HepG2 (cell line): Measurements from ENCODE around the gene MN1. TPM values are rescaled to one million over a fixed set of nuclear protein-coding genes. Genes with fewer than 3 reads are reported as not detected.

Experiments used
- ATAC-seq: fragments of 200-7000 bp; cut with Tn5 transposase; 3 replicates; pipeline ENCODE4 v1.9.1; 2020; ENCODE audit warnings: mild to moderate bottlenecking, moderate library complexity
- Bru-seq: library from RNA; stranded (reverse); fragments of 400-500 nt; gene quantifications from one replicate; lab custom pipeline; 2021; lab: Mats Ljungman, UMichigan
- BruChase-seq, 2 experiments: library from RNA; stranded (reverse); fragments of 400-500 nt; gene quantifications; one replicate each; lab custom pipeline; 2021; lab: Mats Ljungman, UMichigan
- BruUV-seq: library from RNA; stranded (reverse); fragments of 400-500 nt; replicated peaks from 2 replicates; lab custom pipeline; 2021; lab: Mats Ljungman, UMichigan
- CTCF ChIA-PET: fragments of 300-600 bp; formaldehyde crosslinking; extraction: SDS; loops from one replicate; lab custom pipeline; 2021; ENCODE audit warnings: low total read pairs, inconsistent platforms, low intra/inter-chr PET ratio; lab: Yijun Ruan, JAX
- POLR2A ChIA-PET: fragments of 350-600 bp; sonication (Branson Sonifier 250); formaldehyde crosslinking; loops from one replicate; lab custom pipeline; 2020; ENCODE audit warnings: antibody characterized with exemption, inconsistent platforms; lab: Yijun Ruan, JAX
- DNase-seq: peaks from one replicate; pipeline ENCODE4 v3.0.0-alpha.2; 2015; ENCODE audit warnings: low spot score
- FAIRE-seq: peaks from 3 replicates; lab custom pipeline; 2011; peaks lifted over from hg19 to GRCh38; lab: Jason Lieb, UNC
- H2AFZ ChIP-seq: one replicate; pipeline ENCODE4 v1.6.1; 2011; ENCODE audit warnings: low read length, inconsistent platforms
- H3K27ac ChIP-seq: fragments of 300-600 bp; 3 replicates; pipeline ENCODE4 v1.8.0; 2011; ENCODE audit warnings: mixed run types, mild to moderate bottlenecking, mixed read lengths, low read length, inconsistent platforms; ENCODE audit not compliant: insufficient read depth; ENCODE audit errors: extremely low read length
- H3K27me3 ChIP-seq, 2 experiments: fragments of 200-600 bp in 1 of 2; 2 replicates in 1 of 2; 3 replicates in 1 of 2; pipeline versions ENCODE4 v1.6.0 to v1.8.0; 2011; ENCODE audit warnings: low read length in 2 of 2, mild to moderate bottlenecking in 2 of 2, moderate library complexity in 2 of 2, inconsistent platforms in 1 of 2; ENCODE audit not compliant: insufficient read depth in 2 of 2, control insufficient read depth in 1 of 2
- H3K36me3 ChIP-seq, 2 experiments: fragments of 200-600 bp in 1 of 2; replicated peaks in 1 of 2; 2 replicates in 1 of 2; 3 replicates in 1 of 2; pipeline versions ENCODE4 v1.5.1 to v1.8.0; 2011; ENCODE audit warnings: low read length in 2 of 2, inconsistent platforms in 1 of 2; ENCODE audit not compliant: insufficient read depth in 2 of 2, control insufficient read depth in 1 of 2
- H3K4me1 ChIP-seq: 2 replicates; pipeline ENCODE4 v1.5.1; 2012; ENCODE audit warnings: low read length, inconsistent platforms; ENCODE audit not compliant: insufficient read depth
- H3K4me2 ChIP-seq: 2 replicates; pipeline ENCODE4 v1.6.0; 2011; ENCODE audit warnings: low read depth, low read length, inconsistent platforms
- H3K4me3 ChIP-seq, 3 experiments: fragments of 200-600 bp in 1 of 3; sonication (generic), shearing (Covaris generic) in 1 of 3; replicated peaks in 1 of 3; 2 replicates each; pipeline ENCODE4 v1.5.1; 2011 to 2016; ENCODE audit warnings: low read length in 3 of 3, inconsistent platforms in 2 of 3, low read depth in 2 of 3, mild to moderate bottlenecking in 2 of 3, control low read depth in 1 of 3, mixed read lengths in 1 of 3; ENCODE audit not compliant: insufficient read depth in 1 of 3
- H3K79me2 ChIP-seq: one replicate; pipeline ENCODE4 v1.6.1; 2011; ENCODE audit warnings: low read length, inconsistent platforms; ENCODE audit not compliant: insufficient read depth
- H3K9ac ChIP-seq: 2 replicates; pipeline ENCODE4 v1.6.0; 2011; ENCODE audit warnings: mild to moderate bottlenecking, low read depth, low read length, inconsistent platforms; ENCODE audit not compliant: insufficient read depth
- H3K9me3 ChIP-seq: 2 replicates; pipeline ENCODE4 v1.5.1; 2012; ENCODE audit warnings: mild to moderate bottlenecking, low read length
- H4K20me1 ChIP-seq: 2 replicates; pipeline ENCODE4 v1.6.0; 2011; ENCODE audit warnings: inconsistent platforms, mild to moderate bottlenecking, low read length, moderate library complexity; ENCODE audit not compliant: insufficient read depth
- CAMTA2 ChIP-seq: sonication (generic); formaldehyde crosslinking; IDR thresholded peaks from 2 replicates; pipeline ENCODE4 v1.4.0; 2020; ENCODE audit warnings: mild to moderate bottlenecking, missing genetic modification reagents, borderline replicate concordance
- EED ChIP-seq: sonication (generic); formaldehyde crosslinking; IDR thresholded peaks from 2 replicates; pipeline ENCODE4 v1.5.0; 2020; ENCODE audit warnings: mild to moderate bottlenecking, missing genetic modification reagents
- HMG20A ChIP-seq: IDR thresholded peaks from 2 replicates; pipeline ENCODE4 v1.6.1; 2016; ENCODE audit warnings: borderline replicate concordance
- HMG20B ChIP-seq: conservative IDR thresholded peaks from 2 replicates; pipeline ENCODE4 v1.6.1; 2016; ENCODE audit warnings: missing genetic modification reagents, missing compliant biosample characterization
- HNRNPLL ChIP-seq: fragments of 200-400 bp; formaldehyde crosslinking; IDR thresholded peaks from 2 replicates; pipeline ENCODE4 v1.6.1; 2017; ENCODE audit warnings: mild to moderate bottlenecking, low read depth, low read length; ENCODE audit not compliant: poor library complexity, severe bottlenecking
- KDM1A ChIP-seq: IDR thresholded peaks from 2 replicates; pipeline ENCODE4 v1.6.1; 2016; ENCODE audit warnings: missing compliant biosample characterization
- MBNL3 ChIP-seq: fragments of 250-450 bp; sonication (Bioruptor Pico); conservative IDR thresholded peaks from 2 replicates; pipeline ENCODE4 v1.8.0; 2022; ENCODE audit warnings: mild to moderate bottlenecking, inconsistent platforms
- NCOA5 ChIP-seq: sonication (generic); formaldehyde crosslinking; IDR thresholded peaks from 2 replicates; pipeline ENCODE4 v1.4.0; 2020; ENCODE audit warnings: missing genetic modification reagents
- NFYB ChIP-seq: sonication (generic); formaldehyde crosslinking; IDR thresholded peaks from 2 replicates; pipeline ENCODE4 v1.4.0; 2020; ENCODE audit warnings: missing genetic modification reagents
- RXRA ChIP-seq: sonication (generic); formaldehyde crosslinking; IDR thresholded peaks from 2 replicates; pipeline ENCODE4 v1.5.1; 2020; ENCODE audit warnings: missing genetic modification reagents
- SUZ12 ChIP-seq: fragments of 150-350 bp; IDR thresholded peaks from 2 replicates; pipeline ENCODE4 v1.6.1; 2014; ENCODE audit warnings: low read depth, low read length
- WIZ ChIP-seq: sonication (generic); formaldehyde crosslinking; IDR thresholded peaks from 2 replicates; pipeline ENCODE4 v1.5.1; 2020; ENCODE audit warnings: mild to moderate bottlenecking, missing genetic modification reagents
- ZNF782 ChIP-seq: sonication (generic); formaldehyde crosslinking; IDR thresholded peaks from 2 replicates; pipeline ENCODE4 v1.4.0; 2020; ENCODE audit warnings: missing genetic modification reagents, mild to moderate bottlenecking, borderline replicate concordance
- ZNF790 ChIP-seq: sonication (generic); formaldehyde crosslinking; IDR thresholded peaks from 2 replicates; pipeline ENCODE4 v1.8.0; 2022; ENCODE audit warnings: missing genetic modification reagents, mild to moderate bottlenecking, borderline replicate concordance
- ZSCAN12 ChIP-seq: sonication (generic); formaldehyde crosslinking; IDR thresholded peaks from 2 replicates; pipeline ENCODE4 v1.9.0; 2021; ENCODE audit warnings: mild to moderate bottlenecking, missing genetic modification reagents
- WGBS: methylation state at CpG from one replicate; pipeline ENCODE4 v1.1.6; 2017; ENCODE audit warnings: low lambda C conversion rate; 5-methylcytosine and 5-hydroxymethylcytosine counted together
- in situ Hi-C: cut with HindIII; loops from 2 replicates; pipeline ENCODE4 v1.10.0; 2017; ENCODE audit warnings: low pct_unique_long_range_greater_than_20kb; ENCODE audit not compliant: extremely low pct_ligation_motif_present
- intact Hi-C: fragments of 100-400 bp; cut with micrococcal nuclease; formaldehyde crosslinking; loops from one replicate; pipeline ENCODE4 v1.10.0; 2022; ENCODE audit not compliant: unreplicated experiment
- long read RNA-seq, 2 experiments: library from RNA in 1 of 2; library from polyadenylated mRNA in 1 of 2; stranded (forward) in 1 of 2; unstranded in 1 of 2; transcript quantifications; one replicate each; pipeline ENCODE4 v2.0.0, GENCODE V29; 2019 to 2022
- polyA minus RNA-seq, 3 experiments: library from RNA; depleted of rRNA, polyadenylated mRNA; stranded (reverse); fragments of >200 nt; gene quantifications; 2 replicates each; pipeline ENCODE4 v1.2.3, GENCODE V29; 2011; ENCODE audit warnings: low replicate concordance in 1 of 3
- polyA plus RNA-seq, 8 experiments: library from polyadenylated mRNA; depleted of rRNA in 3 of 8; stranded (reverse) in 7 of 8; unstranded in 1 of 8; fragments of >200 nt; fragmentation: Illumina TruSeq in 4 of 8; extraction: Trizol in 4 of 8; gene quantifications; 2 replicates each; pipeline versions ENCODE4 v1.2.1 to v1.2.3, GENCODE V29; 2011 to 2016; ENCODE audit warnings: low read depth in 4 of 8, missing spikeins in 1 of 8, mixed read lengths in 1 of 8; ENCODE audit not compliant: insufficient read depth in 1 of 8
- total RNA-seq, 5 experiments: library from RNA; depleted of rRNA; stranded (reverse); fragments of >200 nt; fragmentation: Illumina TruSeq; extraction: Trizol; gene quantifications; 2 replicates each; pipeline ENCODE4 v1.2.3, GENCODE V29; 2016; ENCODE audit warnings: low read depth in 1 of 5
- TF ChIP-seq, protein P1 (sequence below): sonication (generic); formaldehyde crosslinking; IDR thresholded peaks from 2 replicates; pipeline ENCODE4 v1.5.0; 2020; ENCODE audit warnings: missing genetic modification reagents
- TF ChIP-seq, protein P2 (sequence below): sonication (generic); formaldehyde crosslinking; IDR thresholded peaks from 2 replicates; pipeline ENCODE4 v1.4.0; 2020; ENCODE audit warnings: mild to moderate bottlenecking, low read depth, missing genetic modification reagents

Gene MN1
- total RNA-seq (2016; rRNA removed; fragmentation: Illumina TruSeq; extraction: Trizol): not detected in 2 replicates
- not detected in 2 replicates for total RNA-seq (2016; cell fraction: cytosol; rRNA removed; fragmentation: Illumina TruSeq; extraction: Trizol; ENCODE audit: low read depth)
- 0.02 TPM in 1 of 2 replicates, not detected in the other for total RNA-seq (2016; cell fraction: insoluble cytoplasmic fraction; rRNA removed; fragmentation: Illumina TruSeq; extraction: Trizol)
- not detected in 2 replicates for total RNA-seq (2016; cell fraction: membrane; rRNA removed; fragmentation: Illumina TruSeq; extraction: Trizol)
- not detected in 2 replicates for total RNA-seq (2016; cell fraction: nucleus; rRNA removed; fragmentation: Illumina TruSeq; extraction: Trizol)
- 0.01 and 0.09 TPM in 2 replicates for polyA plus RNA-seq (2011; rRNA removed)
- 0.01 and 0.03 TPM in 2 replicates for polyA plus RNA-seq (2011; cell fraction: cytosol; rRNA removed)
- polyA plus RNA-seq (2011; cell fraction: nucleus; rRNA removed): 0.03 and 0.05 TPM in 2 replicates
- 0.03 and 0.04 TPM in 2 replicates for polyA plus RNA-seq (2012)
- polyA plus RNA-seq (2016; cell fraction: cytosol; fragmentation: Illumina TruSeq; extraction: Trizol; ENCODE audit: low read depth): not detected in 2 replicates
- not detected in 2 replicates for polyA plus RNA-seq (2016; cell fraction: insoluble cytoplasmic fraction; fragmentation: Illumina TruSeq; extraction: Trizol; ENCODE audit: low read depth)
- polyA plus RNA-seq (2016; cell fraction: membrane; fragmentation: Illumina TruSeq; extraction: Trizol; ENCODE audit: low read depth): not detected in 2 replicates
- 0.11 TPM in 1 of 2 replicates, not detected in the other for polyA plus RNA-seq (2016; cell fraction: nucleus; fragmentation: Illumina TruSeq; extraction: Trizol; ENCODE audit: insufficient read depth, low read depth)
- 0.44 and 10.0 TPM in 2 replicates for polyA minus RNA-seq (2011; rRNA and poly(A)+ RNA removed; ENCODE audit: low replicate concordance)
- polyA minus RNA-seq (2011; cell fraction: cytosol; rRNA and poly(A)+ RNA removed): not detected in 2 replicates
- under 0.01 and 0.13 TPM in 2 replicates for polyA minus RNA-seq (2011; cell fraction: nucleus; rRNA and poly(A)+ RNA removed)
- percentile 17 among the genes with signal in this experiment for Bru-seq, nascent RNA
- percentile 30 among the genes with signal in this experiment for BruChase-seq, experiment 1, labeled RNA remaining after a 6-hour chase
- percentile 29 among the genes with signal in this experiment for BruChase-seq, experiment 2, labeled RNA remaining after a 2-hour chase
- long read RNA-seq, experiment 1: 0 reads
- long read RNA-seq, experiment 2: 0 reads

DNA sequence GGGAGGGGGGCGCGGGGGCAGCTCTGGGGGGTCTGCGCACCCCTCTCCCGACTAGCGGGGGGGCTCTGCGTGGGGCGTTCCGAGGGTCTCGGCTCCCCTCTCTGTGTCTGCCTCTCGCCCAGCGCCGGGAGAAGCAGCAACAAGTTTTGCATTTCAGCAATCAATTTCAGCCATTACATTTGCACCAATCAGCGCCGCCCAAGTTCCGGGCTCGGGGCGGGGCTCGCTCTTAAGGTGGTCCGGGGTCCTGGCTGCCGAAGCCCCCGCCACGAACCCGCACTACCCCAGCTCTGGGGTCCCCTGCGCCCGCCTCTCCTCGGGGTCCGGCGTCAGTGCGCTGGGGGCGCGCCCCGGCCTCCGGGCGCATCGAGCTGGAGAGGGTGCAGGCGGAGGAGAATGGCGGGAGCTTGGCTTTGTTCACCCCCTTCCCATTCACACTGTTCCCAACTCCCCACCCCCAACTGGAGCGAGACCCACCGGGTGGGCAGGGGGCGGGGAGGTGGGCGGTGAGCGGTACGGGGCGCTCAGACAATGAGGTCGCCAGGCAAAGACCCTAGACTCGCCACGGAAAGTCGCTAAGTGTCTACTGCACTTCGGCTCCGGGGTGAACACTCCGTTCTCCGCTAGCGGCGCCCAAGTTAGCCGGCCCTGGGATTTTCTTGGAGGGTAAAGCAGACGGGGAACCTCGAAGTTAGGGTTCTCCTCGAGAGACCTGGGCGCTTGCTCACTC lies at the start of gene MN1:
TSS of gene MN1 (minus strand) at position 141 of the 730 bp plus-strand sequence. CDS start 1,213 bp downstream, outside the sequence.
- WGBS: 12% methylated on average over 19 of the region's 59 CpGs
- peaks cover 5% of the 10 kb centered on the region; the same call in 1 of the 2 replicates for H3K4me1 ChIP-seq
- DNase-seq (no peak), FAIRE-seq (no peak), ATAC-seq (peak; percentile 28)
- peaks cover 4% of the 10 kb centered on the region; the same call in 1 of the 2 replicates for H4K20me1 ChIP-seq
- peak within 1 kb of the TSS; percentile 45 to 60 (median 53); a peak in 5 of 6 replicates for H3K4me3 ChIP-seq
- H3K27me3 ChIP-seq: peaks cover 7 to 70% of the 10 kb centered on the region in 2 experiments; a peak in 4 of 5 replicates
- POLR2A ChIA-PET: no interaction called here
- CTCF ChIA-PET: no interaction called here
- H3K27ac ChIP-seq: no peak within 1 kb of the TSS
- H3K79me2 ChIP-seq: no peaks in the 10 kb centered on the region
- intact Hi-C loops: loop anchor here (5.0 kb wide), 2 partner anchors 169 to 964 kb away; no protein-coding TSS in a partner anchor
- no peak within 1 kb of the TSS for H3K9ac ChIP-seq
- peak within 1 kb of the TSS; percentile 57 for H3K4me2 ChIP-seq
- H3K9me3 ChIP-seq: no peaks in the 10 kb centered on the region
- in situ Hi-C loops: loop anchor here (5.0 to 25.0 kb wide), 2 partner anchors 394 to 1039 kb away; no protein-coding TSS in a partner anchor
- no TSS peak for BruUV-seq
- H2AFZ ChIP-seq: no peak within 1 kb of the TSS
- H3K36me3 ChIP-seq: no peaks in the 10 kb centered on the region
- TF ChIP-seq ZSCAN12: no peak
- TF ChIP-seq WIZ: no peak
- TF ChIP-seq NCOA5: no peak
- no peak for TF ChIP-seq KDM1A (CRISPR knock-in tag)
- no peak for TF ChIP-seq SUZ12
- no peak for TF ChIP-seq RXRA (CRISPR knock-in tag)
- TF ChIP-seq MBNL3 (CRISPR knock-in tag): no peak
- no peak for TF ChIP-seq HMG20B (CRISPR knock-in tag)
- TF ChIP-seq, protein P1, sequence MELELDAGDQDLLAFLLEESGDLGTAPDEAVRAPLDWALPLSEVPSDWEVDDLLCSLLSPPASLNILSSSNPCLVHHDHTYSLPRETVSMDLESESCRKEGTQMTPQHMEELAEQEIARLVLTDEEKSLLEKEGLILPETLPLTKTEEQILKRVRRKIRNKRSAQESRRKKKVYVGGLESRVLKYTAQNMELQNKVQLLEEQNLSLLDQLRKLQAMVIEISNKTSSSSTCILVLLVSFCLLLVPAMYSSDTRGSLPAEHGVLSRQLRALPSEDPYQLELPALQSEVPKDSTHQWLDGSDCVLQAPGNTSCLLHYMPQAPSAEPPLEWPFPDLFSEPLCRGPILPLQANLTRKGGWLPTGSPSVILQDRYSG: no peak
- TF ChIP-seq HNRNPLL: peak; percentile 11
- no peak for TF ChIP-seq CAMTA2 (CRISPR knock-in tag)
- TF ChIP-seq, protein P2, sequence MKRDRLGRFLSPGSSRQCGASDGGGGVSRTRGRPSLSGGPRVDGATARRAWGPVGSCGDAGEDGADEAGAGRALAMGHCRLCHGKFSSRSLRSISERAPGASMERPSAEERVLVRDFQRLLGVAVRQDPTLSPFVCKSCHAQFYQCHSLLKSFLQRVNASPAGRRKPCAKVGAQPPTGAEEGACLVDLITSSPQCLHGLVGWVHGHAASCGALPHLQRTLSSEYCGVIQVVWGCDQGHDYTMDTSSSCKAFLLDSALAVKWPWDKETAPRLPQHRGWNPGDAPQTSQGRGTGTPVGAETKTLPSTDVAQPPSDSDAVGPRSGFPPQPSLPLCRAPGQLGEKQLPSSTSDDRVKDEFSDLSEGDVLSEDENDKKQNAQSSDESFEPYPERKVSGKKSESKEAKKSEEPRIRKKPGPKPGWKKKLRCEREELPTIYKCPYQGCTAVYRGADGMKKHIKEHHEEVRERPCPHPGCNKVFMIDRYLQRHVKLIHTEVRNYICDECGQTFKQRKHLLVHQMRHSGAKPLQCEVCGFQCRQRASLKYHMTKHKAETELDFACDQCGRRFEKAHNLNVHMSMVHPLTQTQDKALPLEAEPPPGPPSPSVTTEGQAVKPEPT (CRISPR knock-in tag): peak; percentile 100
- no peak for TF ChIP-seq EED
- no peak for TF ChIP-seq ZNF782 (CRISPR knock-in tag)
- TF ChIP-seq HMG20A (CRISPR knock-in tag): no peak
- 0 out of 2 replicates have a peak, but pooled peaks have one; percentile 12 for TF ChIP-seq NFYB (CRISPR knock-in tag)
- no peak for TF ChIP-seq ZNF790
